ENCODE measurements around the gene HNRNPUL1. TPM values are rescaled to one million over a fixed set of nuclear protein-coding genes. Genes with fewer than 3 reads are reported as not detected.
A peak's percentile ranks its signal among the peaks of the same experiment; 100 is the strongest.

Gene HNRNPUL1
- total RNA-seq, 1 donor from 2014 or later, result 126 TPM

- Mint-ChIP-seq H3K36me3 (peaks cover 16% of the 10 kb centered on the region), H3K27ac (no peak overlapping the region), H3K4me1 (no peaks in the 10 kb centered on the region), H3K27me3 (ENCODE audit: insufficient read depth, low read depth) (peaks cover 8% of the 10 kb centered on the region), H3K4me3 (no peak overlapping the region), H3K9me3 (no peaks in the 10 kb centered on the region)
- Histone ChIP-seq H2AFZ (replicated peaks) (no peak overlapping the region), H3K9me3 (ENCODE audit: low read depth) (no peaks in the 10 kb centered on the region), H3K9ac (no peak overlapping the region), H4K20me1 (ENCODE audit: low read depth) (no peaks in the 10 kb centered on the region), H3K27me3 (no peaks in the 10 kb centered on the region), H3K27ac (no peak overlapping the region), H3F3A (ENCODE audit: low read depth) (no peaks in the 10 kb centered on the region), H3K4me1 (no peaks in the 10 kb centered on the region), H3K4me2 (no peak overlapping the region), H3K36me3 (no peaks in the 10 kb centered on the region), H3K4me3 (no peak overlapping the region), H3K79me2 (ENCODE audit: low read depth) (no peaks in the 10 kb centered on the region)
- no peak for DNase-seq (ENCODE audit: low spot score)
- no peak for TF ChIP-seq CTCF (IDR thresholded peaks at IDR 0.05)
- TF ChIP-seq EZH2phosphoT487 (IDR thresholded peaks at IDR 0.05), result no peak
- TF ChIP-seq EZH2 (IDR thresholded peaks at IDR 0.05), result no peak
These were observed 10.5 kb upstream of the HNRNPUL1 start for GRCh38 chr19:41253660-41254059.

- TF ChIP-seq EZH2 (IDR thresholded peaks at IDR 0.05) (no peak), EZH2phosphoT487 (IDR thresholded peaks at IDR 0.05) (no peak), CTCF (IDR thresholded peaks at IDR 0.05) (no peak)
- H3K4me1 ChIP-seq, result no peaks in the 10 kb centered on the region
- H3K79me2 ChIP-seq (ENCODE audit: low read depth), result no peaks in the 10 kb centered on the region
- H3K27ac ChIP-seq, result no peak overlapping the region
- no peaks in the 10 kb centered on the region for H3K4me1 Mint-ChIP-seq
- no peaks in the 10 kb centered on the region for H3K9me3 Mint-ChIP-seq
- H3K4me3 Mint-ChIP-seq, result no peak overlapping the region
- no peak overlapping the region for H2AFZ ChIP-seq (replicated peaks)
- no peaks in the 10 kb centered on the region for H3F3A ChIP-seq (ENCODE audit: low read depth)
- H4K20me1 ChIP-seq (ENCODE audit: low read depth), result no peaks in the 10 kb centered on the region
- peaks cover 18% of the 10 kb centered on the region for H3K36me3 Mint-ChIP-seq
- H3K27me3 ChIP-seq, result no peaks in the 10 kb centered on the region
- no peak for DNase-seq (ENCODE audit: low spot score)
- H3K9me3 ChIP-seq (ENCODE audit: low read depth), result no peaks in the 10 kb centered on the region
- no peaks in the 10 kb centered on the region for H3K36me3 ChIP-seq
- H3K27ac Mint-ChIP-seq, result no peak overlapping the region
- H3K9ac ChIP-seq, result no peak overlapping the region
- H3K4me3 ChIP-seq, result no peak overlapping the region
- H3K4me2 ChIP-seq, result no peak overlapping the region
- peaks cover 8% of the 10 kb centered on the region for H3K27me3 Mint-ChIP-seq (ENCODE audit: insufficient read depth, low read depth)
These were observed 9.0 kb upstream of the HNRNPUL1 start for GRCh38 chr19:41255171-41255570.

GRCh38 chr19:41261474-41262190 is 2.5 kb upstream of the HNRNPUL1 start:
- H2AFZ ChIP-seq (replicated peaks), result peak overlapping the region; percentile 75
- H3K4me1 Mint-ChIP-seq, result peaks cover 17% of the 10 kb centered on the region
- peaks cover 33% of the 10 kb centered on the region for H3K79me2 ChIP-seq (ENCODE audit: low read depth)
- DNase-seq (ENCODE audit: low spot score), result no peak
- peaks cover 9% of the 10 kb centered on the region for H3K4me1 ChIP-seq
- no peak overlapping the region for H3K27ac Mint-ChIP-seq
- H3K4me3 Mint-ChIP-seq, result peak overlapping the region; percentile 99
- no peaks in the 10 kb centered on the region for H3K27me3 ChIP-seq
- peaks cover 12% of the 10 kb centered on the region for H3K27me3 Mint-ChIP-seq (ENCODE audit: insufficient read depth, low read depth)
- H3F3A ChIP-seq (ENCODE audit: low read depth), result peaks cover 38% of the 10 kb centered on the region
- H3K4me2 ChIP-seq, result peak overlapping the region; percentile 77
- H3K9me3 ChIP-seq (ENCODE audit: low read depth), result no peaks in the 10 kb centered on the region
- peaks cover 10% of the 10 kb centered on the region for H4K20me1 ChIP-seq (ENCODE audit: low read depth)
- TF ChIP-seq EZH2phosphoT487 (IDR thresholded peaks at IDR 0.05) (no peak), EZH2 (IDR thresholded peaks at IDR 0.05) (no peak), CTCF (IDR thresholded peaks at IDR 0.05) (no peak)
- H3K27ac ChIP-seq, result no peak overlapping the region
- H3K9me3 Mint-ChIP-seq, result no peaks in the 10 kb centered on the region
- H3K36me3 Mint-ChIP-seq, result peaks cover 10% of the 10 kb centered on the region
- H3K36me3 ChIP-seq, result no peaks in the 10 kb centered on the region
- H3K9ac ChIP-seq, result no peak overlapping the region
- peak overlapping the region; percentile 69 for H3K4me3 ChIP-seq
